ENCODE results near the gene CHAD. TPM values are rescaled to one million over a fixed set of nuclear protein-coding genes. Genes with fewer than 3 reads are reported as not detected.

Gene CHAD
- polyA plus RNA-seq, 1 experiment: not detected

DNA sequence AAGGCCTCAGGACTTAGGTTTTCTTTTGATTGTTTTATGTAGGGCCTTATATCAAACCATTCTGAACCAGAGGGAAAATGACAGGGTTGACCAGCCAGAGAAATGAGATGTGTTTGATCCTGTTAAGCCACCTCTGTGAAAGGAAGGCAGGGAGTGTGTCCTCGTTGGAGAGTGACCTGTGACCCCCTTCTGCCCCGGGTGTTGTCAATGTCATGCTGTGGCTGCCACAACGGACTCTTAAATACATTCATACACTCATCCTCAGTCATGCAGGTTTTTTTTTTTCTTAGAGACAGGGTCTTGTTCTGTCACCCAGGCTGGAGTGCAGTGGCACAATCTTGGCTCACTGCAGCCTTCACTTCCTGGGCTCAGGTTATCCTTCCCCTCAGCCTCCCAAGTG lies 45.7 kb upstream of the CHAD start:
- Histone ChIP-seq H3K9me3 (ENCODE audit: control insufficient read depth, insufficient read depth, low read length) (no peaks in the 10 kb centered on the region), H3K4me3 (ENCODE audit: low read depth, low read length) (no peak overlapping the region), H3K27me3 (ENCODE audit: control insufficient read depth, insufficient read depth, low read length) (peaks cover 11% of the 10 kb centered on the region), H3K27ac (ENCODE audit: low read depth, low read length) (no peak overlapping the region)
- TF ChIP-seq, protein P1, sequence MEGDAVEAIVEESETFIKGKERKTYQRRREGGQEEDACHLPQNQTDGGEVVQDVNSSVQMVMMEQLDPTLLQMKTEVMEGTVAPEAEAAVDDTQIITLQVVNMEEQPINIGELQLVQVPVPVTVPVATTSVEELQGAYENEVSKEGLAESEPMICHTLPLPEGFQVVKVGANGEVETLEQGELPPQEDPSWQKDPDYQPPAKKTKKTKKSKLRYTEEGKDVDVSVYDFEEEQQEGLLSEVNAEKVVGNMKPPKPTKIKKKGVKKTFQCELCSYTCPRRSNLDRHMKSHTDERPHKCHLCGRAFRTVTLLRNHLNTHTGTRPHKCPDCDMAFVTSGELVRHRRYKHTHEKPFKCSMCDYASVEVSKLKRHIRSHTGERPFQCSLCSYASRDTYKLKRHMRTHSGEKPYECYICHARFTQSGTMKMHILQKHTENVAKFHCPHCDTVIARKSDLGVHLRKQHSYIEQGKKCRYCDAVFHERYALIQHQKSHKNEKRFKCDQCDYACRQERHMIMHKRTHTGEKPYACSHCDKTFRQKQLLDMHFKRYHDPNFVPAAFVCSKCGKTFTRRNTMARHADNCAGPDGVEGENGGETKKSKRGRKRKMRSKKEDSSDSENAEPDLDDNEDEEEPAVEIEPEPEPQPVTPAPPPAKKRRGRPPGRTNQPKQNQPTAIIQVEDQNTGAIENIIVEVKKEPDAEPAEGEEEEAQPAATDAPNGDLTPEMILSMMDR (IDR thresholded peaks at IDR 0.05; ENCODE audit: low read depth, low read length): no peak
- POLR2A ChIA-PET: interaction anchor here (0.7 kb wide), 1 partner anchor 107 kb away, joined by 3 read pairs; no protein-coding TSS in a partner anchor
- DNase-seq (ENCODE audit: low read depth, low spot score): no peak
- CTCF ChIA-PET: interaction anchor here (0.6 to 1.0 kb wide), 2 partner anchors 14 to 36 kb away, joined by 3 to 10 read pairs; partner anchors contain the start of gene RSAD1

DNA sequence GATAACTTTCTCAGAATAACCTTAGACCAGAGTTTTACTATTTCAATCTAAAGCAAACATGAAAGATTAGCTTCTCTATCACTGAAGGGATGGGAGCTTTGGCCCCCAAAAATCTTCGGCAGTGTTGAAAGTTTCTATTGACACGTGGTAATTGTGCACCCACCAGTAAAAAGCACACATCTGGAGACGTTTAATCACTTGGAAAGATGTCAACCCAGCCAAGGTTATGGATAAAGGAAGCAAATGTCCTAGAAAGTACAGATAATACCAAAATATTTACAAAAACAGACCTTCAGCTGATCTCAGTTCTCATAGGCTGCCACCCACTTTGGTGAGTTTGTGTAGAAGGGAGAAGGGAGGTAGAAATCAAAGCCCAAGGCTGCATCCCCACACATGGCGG lies 44.8 kb upstream of the CHAD start:
- Histone ChIP-seq H3K27ac (ENCODE audit: low read depth, low read length) (no peak overlapping the region), H3K4me3 (ENCODE audit: low read depth, low read length) (no peak overlapping the region), H3K27me3 (ENCODE audit: control insufficient read depth, insufficient read depth, low read length) (peaks cover 8% of the 10 kb centered on the region), H3K9me3 (ENCODE audit: control insufficient read depth, insufficient read depth, low read length) (no peaks in the 10 kb centered on the region; the same call in 1 of the 2 replicates)
- CTCF ChIA-PET: interaction anchor here (2.0 kb wide), 1 partner anchor 12 kb away, joined by 5 read pairs; no protein-coding TSS in a partner anchor
- no peak for DNase-seq (ENCODE audit: low read depth, low spot score)
- POLR2A ChIA-PET: no interaction called here
- TF ChIP-seq, protein P1 (IDR thresholded peaks at IDR 0.05; ENCODE audit: low read depth, low read length): no peak

DNA sequence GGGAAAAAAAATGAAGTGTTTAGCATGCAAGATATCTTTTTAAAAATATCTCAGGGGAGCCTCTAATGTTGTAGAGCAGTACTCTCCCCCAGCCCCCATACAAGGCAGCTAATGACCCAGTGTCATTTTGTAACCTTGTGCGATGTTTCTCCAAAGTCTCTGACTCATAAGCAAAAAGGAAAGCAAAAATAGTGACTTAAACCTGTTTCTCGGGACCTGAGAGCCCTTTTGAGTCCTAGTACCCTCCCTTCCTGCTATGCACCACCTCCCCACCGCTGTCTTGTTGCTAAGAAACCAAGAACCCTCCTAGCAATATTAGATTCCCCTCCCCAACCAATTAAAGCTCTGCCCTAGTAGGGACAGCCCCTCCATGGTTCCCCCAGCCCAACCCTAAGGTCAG lies 42.4 kb upstream of the CHAD start:
- no peak for DNase-seq (ENCODE audit: low read depth, low spot score)
- ChIA-PET CTCF (interaction anchor here (2.3 kb wide), 1 partner anchor 32 kb away, joined by 11 read pairs; the partner anchor contains the start of gene RSAD1), POLR2A (no interaction called here)
- peaks cover 4% of the 10 kb centered on the region for H3K27me3 ChIP-seq (ENCODE audit: control insufficient read depth, insufficient read depth, low read length)
- no peak overlapping the region for H3K27ac ChIP-seq (ENCODE audit: low read depth, low read length)
- H3K4me3 ChIP-seq (ENCODE audit: low read depth, low read length): no peak overlapping the region
- H3K9me3 ChIP-seq (ENCODE audit: control insufficient read depth, insufficient read depth, low read length): no peaks in the 10 kb centered on the region; the same call in 1 of the 2 replicates
- TF ChIP-seq, protein P1 (IDR thresholded peaks at IDR 0.05; ENCODE audit: low read depth, low read length): no peak

DNA sequence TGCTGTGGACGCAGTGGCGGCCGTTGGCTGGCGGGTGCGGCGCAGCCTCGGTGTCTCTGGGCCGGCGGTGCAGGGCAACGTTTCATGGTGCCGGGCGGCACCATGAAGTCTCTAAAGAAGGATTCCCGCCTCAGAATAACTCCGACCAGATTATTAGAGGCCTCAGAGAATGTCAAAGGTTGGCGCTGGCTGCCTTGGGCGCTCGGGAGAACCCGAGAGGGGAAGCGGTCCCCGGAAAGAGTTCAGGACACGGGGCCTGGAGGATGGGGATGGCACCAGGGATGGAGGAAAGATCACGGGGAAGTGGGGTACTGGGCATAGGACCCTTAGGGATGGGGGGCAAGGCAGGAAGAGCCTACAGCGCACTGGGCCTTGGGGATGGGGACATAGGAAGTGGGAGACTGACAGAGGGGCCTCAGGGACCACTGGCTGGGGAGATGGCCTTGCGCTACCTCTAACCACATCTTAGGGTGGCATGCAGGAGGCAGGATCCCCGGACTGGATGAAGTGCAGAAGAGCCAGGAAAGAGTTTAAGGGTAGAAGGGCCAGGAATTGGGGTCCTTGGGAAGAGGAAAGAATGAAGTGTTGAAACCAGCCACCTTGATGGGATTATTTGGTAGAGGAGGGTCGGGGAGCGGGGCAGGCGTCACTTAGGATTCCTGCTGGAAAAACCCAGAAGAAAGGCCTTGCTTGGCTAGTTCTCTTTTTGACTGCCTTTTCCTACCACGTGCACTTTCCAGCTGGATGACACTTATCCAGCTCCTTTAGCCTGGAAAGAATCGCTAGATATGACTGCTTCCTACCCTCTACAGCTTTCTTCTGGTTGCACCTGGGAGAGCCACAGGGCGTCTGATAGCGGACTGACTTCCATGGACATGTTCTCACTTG lies 40.1 kb upstream of the CHAD start:
- Histone ChIP-seq H3K27me3 (ENCODE audit: control insufficient read depth, insufficient read depth, low read length) (peaks cover 6% of the 10 kb centered on the region), H3K9me3 (ENCODE audit: control insufficient read depth, insufficient read depth, low read length) (no peaks in the 10 kb centered on the region; the same call in 1 of the 2 replicates), H3K27ac (ENCODE audit: low read depth, low read length) (no peak overlapping the region), H3K4me3 (ENCODE audit: low read depth, low read length) (peak overlapping the region; percentile 49)
- DNase-seq (ENCODE audit: low read depth, low spot score): no peak
- CTCF ChIA-PET: interaction anchor here (0.9 to 1.5 kb wide), 2 partner anchors 30 to 274 kb away, joined by 4 read pairs; no protein-coding TSS in a partner anchor
- POLR2A ChIA-PET: no interaction called here
- TF ChIP-seq, protein P1 (IDR thresholded peaks at IDR 0.05; ENCODE audit: low read depth, low read length): no peak

Data from AG04450 (cell line).